HepG2 (cell line): Measurements from ENCODE around the gene HCFC1R1. TPM values are rescaled to one million over a fixed set of nuclear protein-coding genes. Genes with fewer than 3 reads are reported as not detected.
A peak's percentile ranks its signal among the peaks of the same experiment; 100 is the strongest.

Experiments
- AHDC1 ChIP-seq: sonication (generic); formaldehyde crosslinking; IDR thresholded peaks from 2 replicates; pipeline ENCODE4 v1.5.1; 2020; ENCODE audit warnings: mild to moderate bottlenecking, missing genetic modification reagents, borderline replicate concordance
- DNMT1 ChIP-seq: sonication (generic); formaldehyde crosslinking; IDR thresholded peaks from 2 replicates; pipeline ENCODE4 v1.5.1; 2020; ENCODE audit warnings: mild to moderate bottlenecking, missing genetic modification reagents
- DZIP1 ChIP-seq: sonication (generic); formaldehyde crosslinking; IDR thresholded peaks from 2 replicates; pipeline ENCODE4 v1.5.0; 2020; ENCODE audit warnings: mild to moderate bottlenecking, missing genetic modification reagents
- HINFP ChIP-seq: sonication (generic); formaldehyde crosslinking; IDR thresholded peaks from 2 replicates; pipeline ENCODE4 v1.4.0; 2020; ENCODE audit warnings: low read depth, mild to moderate bottlenecking, missing genetic modification reagents
- HMGA1 ChIP-seq: sonication (generic); formaldehyde crosslinking; conservative IDR thresholded peaks from 2 replicates; pipeline ENCODE4 v1.4.0; 2020; ENCODE audit warnings: missing genetic modification reagents
- IRF1 ChIP-seq: sonication (generic); formaldehyde crosslinking; IDR thresholded peaks from 2 replicates; pipeline ENCODE4 v1.4.0; 2020; ENCODE audit warnings: low read depth, mild to moderate bottlenecking, missing genetic modification reagents
- KLF12 ChIP-seq: sonication (generic); formaldehyde crosslinking; IDR thresholded peaks from 2 replicates; pipeline ENCODE4 v1.4.0; 2020; ENCODE audit warnings: missing genetic modification reagents, borderline replicate concordance
- MTA3 ChIP-seq: sonication (generic); formaldehyde crosslinking; IDR thresholded peaks from 2 replicates; pipeline ENCODE4 v1.4.0; 2020; ENCODE audit warnings: missing genetic modification reagents
- NR2C2 ChIP-seq: sonication (generic); formaldehyde crosslinking; IDR thresholded peaks from 2 replicates; pipeline ENCODE4 v1.4.0; 2020; ENCODE audit warnings: missing genetic modification reagents, mild to moderate bottlenecking, moderate library complexity, borderline replicate concordance
- POLR2AphosphoS2 ChIP-seq: IDR thresholded peaks from 2 replicates; pipeline ENCODE4 v1.6.1; 2011; ENCODE audit warnings: low read depth, low read length, improper control_type of control experiment
- SIN3A ChIP-seq: IDR thresholded peaks from 2 replicates; pipeline ENCODE4 v1.6.1; 2011; ENCODE audit warnings: low read depth, mild to moderate bottlenecking, control low read depth, low read length, borderline replicate concordance
- TBL1XR1 ChIP-seq: fragments of 150-350 bp; IDR thresholded peaks from 2 replicates; pipeline ENCODE4 v1.6.1; 2014; ENCODE audit warnings: borderline replicate concordance, low read length; ENCODE audit not compliant: partially characterized antibody
- ZNF274 ChIP-seq: sonication (generic); formaldehyde crosslinking; IDR thresholded peaks from 2 replicates; pipeline ENCODE4 v1.5.1; 2020; ENCODE audit warnings: mild to moderate bottlenecking, missing genetic modification reagents
- ZNF367 ChIP-seq: sonication (generic); formaldehyde crosslinking; IDR thresholded peaks from 2 replicates; pipeline ENCODE4 v1.4.0; 2020; ENCODE audit warnings: missing genetic modification reagents, borderline replicate concordance
- ZZZ3 ChIP-seq: sonication (generic); formaldehyde crosslinking; IDR thresholded peaks from 2 replicates; pipeline ENCODE4 v1.4.0; 2020; ENCODE audit warnings: missing genetic modification reagents, mild to moderate bottlenecking, borderline replicate concordance
- polyA plus RNA-seq, 8 experiments: library from polyadenylated mRNA; depleted of rRNA in 3 of 8; stranded (reverse) in 7 of 8; unstranded in 1 of 8; fragments of >200 nt; fragmentation: Illumina TruSeq in 4 of 8; extraction: Trizol in 4 of 8; gene quantifications; 2 replicates each; pipeline versions ENCODE4 v1.2.1 to v1.2.3, GENCODE V29; 2011 to 2016; ENCODE audit warnings: low read depth in 4 of 8, missing spikeins in 1 of 8, mixed read lengths in 1 of 8; ENCODE audit not compliant: insufficient read depth in 1 of 8
- total RNA-seq, 5 experiments: library from RNA; depleted of rRNA; stranded (reverse); fragments of >200 nt; fragmentation: Illumina TruSeq; extraction: Trizol; gene quantifications; 2 replicates each; pipeline ENCODE4 v1.2.3, GENCODE V29; 2016; ENCODE audit warnings: low read depth in 1 of 5

The HCFC1R1 gene
- total and polyA plus RNA-seq, 2 of the 13 experiments (the other 11 are each of a cell fraction or from before 2014, with no cell fraction given), result 13.8 to 16.1 TPM

- no peak for TF ChIP-seq AHDC1
- TF ChIP-seq ZNF367 (CRISPR knock-in tag), result peak; percentile 78; the same call in 1 of the 2 replicates
- no peak for TF ChIP-seq SIN3A
- TF ChIP-seq DNMT1 (CRISPR knock-in tag), result no peak
- TF ChIP-seq ZZZ3 (CRISPR knock-in tag), result 0 out of 2 replicates have a peak, but pooled peaks have one; percentile 19
- TF ChIP-seq HINFP (CRISPR knock-in tag), result 0 out of 2 replicates have a peak, but pooled peaks have one; percentile 38
- no peak for TF ChIP-seq ZNF274 (CRISPR knock-in tag)
- no peak for TF ChIP-seq HMGA1 (CRISPR knock-in tag)
- TF ChIP-seq KLF12 (CRISPR knock-in tag), result no peak
- TF ChIP-seq POLR2AphosphoS2, result peak; percentile 11; the same call in 1 of the 2 replicates
- 0 out of 2 replicates have a peak, but pooled peaks have one; percentile 24 for TF ChIP-seq DZIP1 (CRISPR knock-in tag)
- TF ChIP-seq TBL1XR1, result peak; percentile 19
- 0 out of 2 replicates have a peak, but pooled peaks have one; percentile 36 for TF ChIP-seq NR2C2 (CRISPR knock-in tag)
- no peak for TF ChIP-seq IRF1
- no peak for TF ChIP-seq MTA3 (CRISPR knock-in tag)
These were observed 893 bp downstream of the HCFC1R1 start (continued) for GRCh38 chr16:3022684-3023414.
